Suprapubic skin (tissue), 4 donors: Measurements from ENCODE around the gene PTGIS.

Experiments
- CTCF ChIP-seq, 2 donors: fragments of 200-600 bp in 1 of 2; fragments of 450-650 bp in 1 of 2; sonication (generic) in 1 of 2; IDR thresholded peaks; one replicate each; pipeline ENCODE4 v1.5.1; 2016 to 2019; ENCODE audit warnings: antibody characterized with exemption in 2 of 2, mild to moderate bottlenecking in 1 of 2, moderate library complexity in 1 of 2
- EP300 ChIP-seq: sonication (generic); formaldehyde crosslinking; IDR thresholded peaks from one replicate; pipeline ENCODE4 v1.6.1; 2017; ENCODE audit warnings: antibody characterized with exemption
- POLR2A ChIP-seq, 2 donors: fragments of 450-650 bp; IDR thresholded peaks; one replicate each; pipeline ENCODE4 v1.6.1; 2017; ENCODE audit warnings: antibody characterized with exemption in 2 of 2, mild to moderate bottlenecking in 2 of 2, moderate library complexity in 2 of 2
- POLR2AphosphoS5 ChIP-seq, 3 donors: sonication (generic); formaldehyde crosslinking; IDR thresholded peaks; one replicate each; pipeline ENCODE4 v1.6.1; 2017; ENCODE audit warnings: antibody characterized with exemption in 3 of 3

DNA sequence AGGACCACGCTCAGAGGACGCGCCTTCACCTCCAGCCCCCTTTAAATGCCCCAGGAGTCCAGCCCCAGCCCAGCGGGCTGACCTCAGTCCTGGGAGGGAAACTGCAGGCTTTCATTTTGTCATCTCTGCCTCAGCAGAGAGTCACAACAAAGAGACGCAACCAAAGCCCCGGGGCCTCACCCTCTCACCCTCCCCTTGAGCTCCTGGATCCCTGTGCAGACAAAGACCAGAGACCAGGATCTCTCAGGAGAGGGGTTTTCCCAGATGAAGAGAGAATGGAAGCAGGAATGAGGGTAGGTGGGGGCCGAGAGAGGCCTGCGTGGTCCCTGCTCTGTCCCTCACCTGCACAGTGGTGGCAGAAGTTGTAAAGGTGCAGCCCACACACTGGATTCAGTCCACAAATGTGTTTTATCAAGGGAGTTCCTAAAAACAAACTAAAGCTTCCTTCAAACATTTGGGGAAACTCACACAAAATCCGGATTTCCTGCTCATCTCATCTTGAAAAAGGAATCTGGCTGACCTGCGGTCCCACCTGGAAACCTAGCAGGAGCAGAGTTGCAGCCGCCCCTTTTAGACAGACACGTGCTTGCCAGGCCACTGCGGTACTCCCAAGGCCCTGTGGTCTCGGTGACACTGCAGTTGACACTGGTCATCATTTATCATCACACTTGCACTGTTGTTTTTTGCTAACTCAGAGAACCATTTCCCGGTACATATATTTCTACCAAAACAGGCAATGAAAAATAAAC lies 27.1 kb downstream of the PTGIS start:
- TF ChIP-seq POLR2A (IDR thresholded peaks at IDR 0.05) = no peak
- no peak for TF ChIP-seq CTCF (IDR thresholded peaks at IDR 0.05)
- TF ChIP-seq POLR2AphosphoS5 (IDR thresholded peaks at IDR 0.05) = no peak
- TF ChIP-seq EP300 = no peak
